NCI-H1417 treated with DMSO at 0.1 percent for 48 hours (cell line): Measurements from ENCODE around the gene SEL1L3.

ENCODE experiments used
- DNase-seq: peaks from one replicate; lab custom pipeline; 2025; lab: John Stamatoyannopoulos, UW

SEL1L3 gene

DNA sequence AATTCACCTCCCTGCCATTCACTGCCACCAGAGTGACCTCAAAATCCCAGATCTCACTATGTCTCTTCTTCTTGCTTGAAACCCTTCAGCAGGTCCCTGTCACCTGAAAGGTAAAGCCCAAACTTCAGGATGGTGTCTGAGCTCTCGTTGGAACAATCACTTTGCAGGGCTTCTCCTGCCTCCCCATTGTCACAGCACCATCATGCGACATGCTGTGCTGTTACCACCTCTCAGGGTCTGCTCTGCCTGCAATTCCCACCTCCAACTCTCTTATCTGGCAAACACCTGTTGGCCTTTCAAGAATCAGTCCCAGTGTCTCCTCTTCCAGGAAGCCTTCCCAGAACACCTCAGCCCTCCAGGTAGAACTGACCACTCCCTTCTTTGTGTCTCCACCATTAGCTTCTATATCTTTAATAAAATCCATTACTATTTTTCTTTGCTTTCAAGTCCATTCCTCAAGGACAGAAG lies 46.2 kb downstream of the SEL1L3 start:
- no peak for DNase-seq

DNA sequence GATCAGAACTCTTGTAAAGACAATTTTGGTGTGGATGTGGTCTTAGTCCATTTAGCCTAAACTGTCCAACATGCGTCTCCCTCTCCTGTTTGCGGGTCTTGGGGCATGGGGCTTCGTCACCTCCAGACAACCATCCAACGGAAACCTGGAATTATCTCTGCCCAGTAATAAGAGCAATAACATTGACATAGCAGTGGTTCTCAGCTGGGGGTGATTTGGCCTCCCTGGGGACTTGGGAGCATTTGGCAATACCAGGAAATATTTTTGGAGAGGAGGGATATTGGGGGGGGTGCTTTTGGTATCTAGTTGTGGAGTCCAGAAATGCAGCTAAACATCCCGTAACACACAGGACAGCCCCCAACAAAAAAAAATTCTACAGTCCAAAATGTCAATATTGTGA lies 47.2 kb downstream of the SEL1L3 start:
- DNase-seq, result no peak

- no peak for DNase-seq
These were observed 48.3 kb downstream of the SEL1L3 start for GRCh38 chr4:25814301-25815136.

DNA sequence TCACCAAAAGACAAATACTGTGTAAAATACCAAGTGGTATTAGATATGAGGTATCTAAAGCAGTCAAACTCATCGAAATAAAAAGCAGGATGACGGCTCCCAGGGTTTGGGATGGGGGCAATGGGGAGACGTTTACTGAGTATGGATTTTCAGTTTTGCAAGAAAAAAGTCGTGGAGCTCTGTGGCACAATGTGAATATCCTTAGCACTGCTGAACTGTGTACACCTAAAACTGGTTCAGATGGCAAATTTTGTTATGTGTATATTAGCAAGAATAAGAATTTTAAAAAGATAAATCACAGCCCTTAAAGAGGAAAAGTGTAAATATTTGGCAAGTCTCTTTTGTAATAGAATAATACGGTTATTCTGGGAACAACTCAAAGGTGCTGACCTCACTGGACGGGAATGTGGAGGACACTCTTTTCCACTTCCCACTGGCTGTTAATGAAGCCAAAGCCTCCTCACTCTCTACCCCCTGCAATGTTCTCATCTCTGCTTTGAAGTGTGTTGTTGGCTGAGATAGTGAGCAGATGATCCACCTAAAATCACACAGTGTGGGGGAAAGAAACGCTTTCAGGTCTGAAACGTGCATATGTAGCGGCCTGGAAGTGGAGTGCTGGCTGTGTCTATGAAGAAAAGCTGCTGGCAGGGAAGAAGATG lies 49.2 kb downstream of the SEL1L3 start:
- no peak for DNase-seq

DNA sequence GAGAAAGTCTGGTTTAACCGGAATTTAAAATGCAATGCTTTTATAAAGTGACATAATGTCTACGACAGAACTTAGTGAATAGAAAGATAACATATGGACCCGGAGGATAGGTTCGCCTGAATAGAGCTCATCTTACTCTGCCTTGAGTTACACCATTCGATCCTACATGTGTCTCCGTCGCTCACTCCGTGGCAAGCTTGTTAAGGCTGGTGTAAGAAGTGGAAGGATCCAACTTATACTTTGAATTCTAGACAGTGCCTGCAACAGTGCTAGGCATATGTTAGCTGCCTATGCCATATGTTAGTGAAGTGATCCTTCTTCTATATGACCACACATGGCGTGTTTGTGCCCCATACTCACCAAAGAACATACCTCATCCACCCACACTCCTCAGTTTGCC lies 50.9 kb downstream of the SEL1L3 start:
- DNase-seq, result no peak

- no peak for DNase-seq
These were observed 51.5 kb downstream of the SEL1L3 start for GRCh38 chr4:25811374-25811690.

DNA sequence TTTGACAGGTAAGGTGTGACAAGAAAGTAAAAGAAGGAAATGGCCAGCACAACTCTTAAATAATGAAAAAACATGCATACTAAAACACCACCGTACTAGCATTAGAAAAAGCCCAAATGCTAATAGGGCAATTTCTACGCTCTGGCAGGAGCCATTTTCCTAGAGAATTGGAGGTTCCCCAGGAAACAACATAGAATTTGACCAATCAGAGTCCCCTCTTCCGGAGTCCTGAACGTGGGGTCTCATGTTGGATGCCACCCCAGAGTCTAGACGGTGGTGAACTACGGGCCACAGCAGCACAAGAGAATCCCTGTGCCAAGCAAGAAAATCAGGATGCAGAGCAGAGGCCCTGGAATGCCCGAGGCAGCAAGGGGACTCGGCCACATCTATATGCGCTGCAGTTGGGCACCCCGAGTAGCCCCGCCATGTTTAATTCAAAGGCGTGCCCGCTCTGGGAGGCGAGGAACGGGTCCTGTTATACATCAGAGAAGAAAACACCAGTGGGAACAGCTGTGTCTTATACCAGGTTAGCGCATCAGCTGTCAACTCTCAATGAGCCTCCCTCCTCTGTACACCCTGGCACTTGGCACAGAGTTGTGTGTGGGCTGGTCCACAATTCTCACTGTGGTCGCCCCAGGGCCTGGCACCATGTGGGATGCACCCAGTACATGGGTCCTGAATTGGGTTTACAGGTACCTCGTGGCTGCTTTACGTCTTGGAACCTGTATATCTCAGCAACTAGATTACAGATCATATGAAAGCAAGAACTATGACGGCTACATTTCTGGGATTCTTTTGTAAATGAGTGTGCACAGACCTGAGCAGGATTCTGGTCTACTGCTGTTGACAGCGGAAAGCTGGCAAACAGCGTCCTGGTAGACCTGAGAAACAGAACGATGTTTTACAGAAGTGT lies 52.1 kb downstream of the SEL1L3 start:
- DNase-seq, result no peak

DNA sequence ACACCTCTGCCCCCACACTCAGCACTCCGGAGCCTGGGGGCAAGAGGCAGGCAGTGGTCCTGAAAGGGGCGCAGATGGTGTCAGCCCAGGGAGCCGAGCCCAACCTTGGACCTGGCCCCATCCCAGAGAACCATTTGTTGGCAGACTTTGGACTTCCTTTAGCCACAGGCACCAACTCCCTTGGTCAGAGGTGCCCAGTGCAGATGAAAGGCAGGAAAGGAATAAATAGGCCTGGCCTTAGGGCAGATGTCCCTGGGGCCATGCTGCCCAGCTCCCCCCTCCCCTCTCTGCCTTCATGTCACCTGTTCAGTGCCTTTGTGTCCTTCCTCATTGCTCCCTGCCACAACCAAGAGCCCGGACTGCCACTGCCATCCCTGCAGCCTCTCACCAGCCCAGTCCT lies 52.8 kb downstream of the SEL1L3 start:
- no peak for DNase-seq

GRCh38 chr4:25807102-25807728 lies 55.6 kb downstream of the SEL1L3 start:
- no peak for DNase-seq

GRCh38 chr4:25805255-25805860 lies 57.4 kb downstream of the SEL1L3 start:
- no peak for DNase-seq

GRCh38 chr4:25803720-25804225 lies 59.0 kb downstream of the SEL1L3 start:
- no peak for DNase-seq

DNA sequence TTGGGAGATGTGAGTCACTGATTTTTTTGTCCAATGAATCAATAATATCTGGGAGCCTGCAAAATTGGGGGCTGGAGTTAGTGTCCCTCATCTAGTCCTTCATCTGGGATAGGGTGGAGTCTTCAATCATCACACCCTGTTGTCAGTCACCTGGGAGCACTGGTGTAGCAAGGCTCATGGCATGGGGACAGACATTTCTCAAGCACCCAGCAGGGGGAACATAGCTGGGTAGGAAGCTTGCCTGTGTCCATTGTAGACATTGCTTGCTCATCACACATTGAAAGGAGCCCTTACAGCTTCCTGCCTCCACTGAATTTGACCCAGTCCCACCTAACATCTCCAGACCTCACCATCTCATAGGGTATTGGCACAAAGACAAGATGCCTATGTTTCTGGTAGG lies 61.2 kb downstream of the SEL1L3 start:
- DNase-seq, result no peak

- DNase-seq, result no peak
These were observed 62.5 kb downstream of the SEL1L3 start for GRCh38 chr4:25800245-25800644.

- no peak for DNase-seq
These were observed 63.3 kb downstream of the SEL1L3 start for GRCh38 chr4:25799522-25799921.

- DNase-seq, result no peak
These were observed 65.7 kb downstream of the SEL1L3 start for GRCh38 chr4:25797136-25797535.

GRCh38 chr4:25795566-25796454 lies 67.0 kb downstream of the SEL1L3 start:
- DNase-seq, result no peak

DNA sequence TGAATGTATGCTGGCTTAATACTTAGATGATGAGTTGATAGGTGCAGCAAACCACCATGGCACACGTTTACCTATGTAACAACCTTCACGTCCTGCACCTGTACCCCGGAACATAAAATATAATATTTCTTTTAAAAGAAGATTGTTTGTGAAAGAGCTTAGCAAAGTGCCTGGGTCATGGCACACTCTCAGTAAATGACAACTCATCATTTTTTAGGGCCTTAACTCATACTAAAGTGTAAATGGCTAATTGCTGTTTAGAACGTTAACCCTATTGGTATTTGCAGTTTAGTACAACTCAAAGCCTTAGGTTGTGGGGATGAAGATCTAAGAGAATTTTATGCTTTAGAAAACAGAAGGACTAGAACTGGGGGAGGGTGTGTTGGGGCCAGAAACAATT lies 67.7 kb downstream of the SEL1L3 start:
- no peak for DNase-seq

GRCh38 chr4:25792876-25793275 lies 69.9 kb downstream of the SEL1L3 start:
- no peak for DNase-seq

DNA sequence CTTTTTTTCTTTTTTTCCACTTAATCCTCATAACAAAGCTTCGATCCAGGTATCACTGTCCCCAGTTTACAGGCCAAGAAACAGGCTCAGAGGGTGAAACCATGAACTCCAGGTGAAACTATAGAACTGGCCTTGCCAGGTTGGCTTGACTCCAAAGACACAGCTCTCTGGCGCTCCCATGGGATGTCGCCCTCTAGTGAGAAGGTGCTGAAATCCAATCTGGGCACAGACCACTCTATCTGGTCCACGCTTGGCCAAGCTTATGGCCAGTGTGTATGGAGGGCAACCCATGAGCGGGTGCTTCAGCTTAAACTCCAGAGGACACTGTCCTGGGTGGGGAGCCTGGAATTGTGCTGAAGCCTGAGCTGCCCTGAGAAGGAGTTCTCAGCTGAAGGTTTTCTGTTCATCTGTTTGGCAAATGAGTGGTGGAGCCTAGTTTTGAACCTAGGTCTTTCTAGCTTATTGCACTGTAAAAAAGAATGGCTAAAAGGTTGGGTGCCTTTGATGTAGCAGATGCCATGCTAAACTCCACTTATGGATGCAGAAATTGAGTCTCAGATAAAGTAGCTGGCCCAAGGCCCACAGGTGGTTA lies 70.5 kb downstream of the SEL1L3 start:
- DNase-seq, result no peak

DNA sequence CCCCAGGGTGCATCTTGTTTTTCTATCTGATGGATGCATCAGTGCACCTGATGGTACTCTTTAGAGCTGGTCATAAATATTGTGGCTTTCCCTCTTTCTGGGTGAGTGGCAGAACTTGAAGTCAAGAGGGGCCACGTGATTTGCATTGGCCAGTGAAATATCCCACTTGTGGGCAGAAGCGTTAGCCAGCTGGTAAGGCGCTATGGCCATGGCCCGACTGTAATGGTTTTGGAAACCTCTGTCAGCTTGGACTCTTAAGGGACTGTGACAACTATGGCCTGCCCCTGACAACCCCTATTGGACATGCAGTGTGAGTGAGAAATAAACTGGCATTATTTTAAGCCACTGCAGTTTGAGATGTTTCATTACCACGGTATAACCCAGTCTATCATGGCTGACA lies 72.8 kb downstream of the SEL1L3 start:
- no peak for DNase-seq
